D341Med (cell line): ENCODE data around the gene HAUS8.
"Not testable (repeated sequence)": the region's sequence is repeated elsewhere in the genome, so short reads cannot be mapped to it uniquely, and the experiment has no call there.

Source experiments
- DNase-seq: peaks from one replicate; pipeline ENCODE4 v3.0.0; 2012; ENCODE audit warnings: low spot score

The HAUS8 gene

GRCh38 chr19:17101686-17102628 lies 26.7 kb upstream of the HAUS8 start:
- no peak for DNase-seq

GRCh38 chr19:17098326-17098725 lies 23.1 kb upstream of the HAUS8 start:
- DNase-seq: no peak

- no peak for DNase-seq
Observed at GRCh38 chr19:17097593-17098126, 22.4 kb upstream of the HAUS8 start.

GRCh38 chr19:17095141-17095919 lies 20.1 kb upstream of the HAUS8 start:
- no peak for DNase-seq

- DNase-seq: not testable (repeated sequence)
Observed at GRCh38 chr19:17094694-17095093, 19.4 kb upstream of the HAUS8 start.

GRCh38 chr19:17092696-17093095 lies 17.4 kb upstream of the HAUS8 start:
- DNase-seq: no peak

- no peak for DNase-seq
Observed at GRCh38 chr19:17091758-17092333, 16.6 kb upstream of the HAUS8 start.

- DNase-seq: no peak
Observed at GRCh38 chr19:17090583-17090982, 15.3 kb upstream of the HAUS8 start.

GRCh38 chr19:17088552-17088951 lies 13.3 kb upstream of the HAUS8 start:
- DNase-seq: no peak

- DNase-seq: no peak
Observed at GRCh38 chr19:17086834-17087233, 11.6 kb upstream of the HAUS8 start.

GRCh38 chr19:17086120-17086519 lies 10.9 kb upstream of the HAUS8 start:
- DNase-seq: no peak

GRCh38 chr19:17081672-17082630 lies 6.7 kb upstream of the HAUS8 start:
- DNase-seq: no peak

- no peak for DNase-seq
Observed at GRCh38 chr19:17080440-17080801, 5.2 kb upstream of the HAUS8 start.

GRCh38 chr19:17079710-17080439 lies 4.6 kb upstream of the HAUS8 start:
- DNase-seq: no peak

- DNase-seq: no peak
Observed at GRCh38 chr19:17078920-17079709, 3.9 kb upstream of the HAUS8 start.

- DNase-seq: no peak
Observed at GRCh38 chr19:17078036-17078919, 3.0 kb upstream of the HAUS8 start.

GRCh38 chr19:17077447-17078028 lies 2.3 kb upstream of the HAUS8 start:
- DNase-seq: no peak

- DNase-seq: no peak
Observed at GRCh38 chr19:17076543-17076991, 1.3 kb upstream of the HAUS8 start.
